Measurements from ENCODE around the gene IL17B. TPM values are rescaled to one million over a fixed set of nuclear protein-coding genes. Genes with fewer than 3 reads are reported as not detected.

Gene IL17B
- total RNA-seq, 1 experiment from 2014 or later: not detected

DNA sequence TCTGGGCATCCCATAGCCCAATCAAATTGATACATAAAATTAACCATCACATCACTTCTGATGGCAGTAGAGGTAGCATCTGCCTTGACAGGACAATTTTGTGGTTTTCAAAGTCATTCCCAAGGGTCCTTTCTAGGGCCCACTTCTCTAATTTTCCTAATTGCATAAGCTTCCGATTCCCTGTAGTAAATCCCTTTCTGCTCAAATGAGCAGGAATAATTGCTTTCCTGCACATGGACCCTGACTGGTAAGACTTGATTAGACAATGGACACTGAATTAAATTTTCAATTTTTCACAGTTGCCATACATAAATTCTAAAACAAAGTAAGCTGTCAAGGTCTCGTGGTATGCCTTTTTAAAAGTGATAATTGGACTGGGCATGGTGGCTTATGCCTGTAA, 22.0 kb upstream of the IL17B start:
- ATAC-seq (no peak), DNase-seq (ENCODE audit: low spot score) (no peak)
- H3K4me3 Mint-ChIP-seq: no peak overlapping the region
- no peak overlapping the region for H3K27ac Mint-ChIP-seq
- H3K9me3 Mint-ChIP-seq: no peaks in the 10 kb centered on the region
- H3K4me1 Mint-ChIP-seq: peaks cover 19% of the 10 kb centered on the region
- no peaks in the 10 kb centered on the region for H3K36me3 Mint-ChIP-seq
- TF ChIP-seq OVOL2 (CRISPR knock-in tag; IDR thresholded peaks at IDR 0.05; ENCODE audit: borderline replicate concordance) (no peak), ZNF396 (CRISPR knock-in tag; IDR thresholded peaks at IDR 0.05; ENCODE audit: borderline replicate concordance) (no peak), PRRX2 (CRISPR knock-in tag; IDR thresholded peaks at IDR 0.05) (no peak), CREM (CRISPR knock-in tag; IDR thresholded peaks at IDR 0.05) (no peak), ZNF671 (CRISPR knock-in tag; IDR thresholded peaks at IDR 0.05) (no peak), ZNF219 (CRISPR knock-in tag; IDR thresholded peaks at IDR 0.05; ENCODE audit: borderline replicate concordance) (no peak), ZNF423 (CRISPR knock-in tag; IDR thresholded peaks at IDR 0.05) (no peak), NR2C2 (CRISPR knock-in tag; IDR thresholded peaks at IDR 0.05) (no peak)
- TF ChIP-seq, protein P1, sequence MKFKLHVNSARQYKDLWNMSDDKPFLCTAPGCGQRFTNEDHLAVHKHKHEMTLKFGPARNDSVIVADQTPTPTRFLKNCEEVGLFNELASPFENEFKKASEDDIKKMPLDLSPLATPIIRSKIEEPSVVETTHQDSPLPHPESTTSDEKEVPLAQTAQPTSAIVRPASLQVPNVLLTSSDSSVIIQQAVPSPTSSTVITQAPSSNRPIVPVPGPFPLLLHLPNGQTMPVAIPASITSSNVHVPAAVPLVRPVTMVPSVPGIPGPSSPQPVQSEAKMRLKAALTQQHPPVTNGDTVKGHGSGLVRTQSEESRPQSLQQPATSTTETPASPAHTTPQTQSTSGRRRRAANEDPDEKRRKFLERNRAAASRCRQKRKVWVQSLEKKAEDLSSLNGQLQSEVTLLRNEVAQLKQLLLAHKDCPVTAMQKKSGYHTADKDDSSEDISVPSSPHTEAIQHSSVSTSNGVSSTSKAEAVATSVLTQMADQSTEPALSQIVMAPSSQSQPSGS (CRISPR knock-in tag; IDR thresholded peaks at IDR 0.05; ENCODE audit: borderline replicate concordance, low read depth): no peak
- TF ChIP-seq, protein P2, sequence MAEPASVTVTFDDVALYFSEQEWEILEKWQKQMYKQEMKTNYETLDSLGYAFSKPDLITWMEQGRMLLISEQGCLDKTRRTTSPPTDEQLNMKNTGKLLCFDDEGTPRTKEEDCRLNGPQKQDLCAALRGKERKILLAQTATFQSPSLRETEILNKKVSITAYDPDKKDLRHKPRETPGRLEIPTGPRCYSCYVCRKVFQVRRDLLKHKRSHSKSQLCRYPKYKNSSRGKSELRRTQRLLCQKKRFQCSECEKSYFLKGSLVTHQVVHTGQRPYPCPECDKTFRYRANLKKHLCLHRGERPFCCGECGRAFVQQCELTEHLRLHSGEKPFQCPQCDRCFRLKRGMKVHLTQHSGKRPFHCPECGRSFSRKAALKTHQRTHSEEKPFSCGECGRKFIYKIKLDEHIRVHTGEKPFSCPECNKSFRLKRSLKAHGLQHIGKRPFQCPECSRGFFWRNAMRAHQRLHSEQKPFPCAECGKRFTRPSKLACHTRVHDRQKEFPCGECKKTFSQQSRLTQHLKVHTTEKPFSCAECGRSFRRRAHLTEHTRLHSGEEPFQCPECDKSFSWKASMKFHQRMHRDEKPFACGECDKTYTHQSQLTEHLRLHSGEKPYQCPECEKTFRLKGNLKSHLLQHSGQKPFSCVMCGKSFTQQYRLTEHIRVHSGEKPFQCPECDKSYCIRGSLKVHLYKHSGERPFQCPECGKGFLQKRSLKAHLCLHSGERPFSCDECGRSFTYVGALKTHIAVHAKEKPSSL (CRISPR knock-in tag; conservative IDR thresholded peaks at IDR 0.05): no peak
- TF ChIP-seq, protein P3, sequence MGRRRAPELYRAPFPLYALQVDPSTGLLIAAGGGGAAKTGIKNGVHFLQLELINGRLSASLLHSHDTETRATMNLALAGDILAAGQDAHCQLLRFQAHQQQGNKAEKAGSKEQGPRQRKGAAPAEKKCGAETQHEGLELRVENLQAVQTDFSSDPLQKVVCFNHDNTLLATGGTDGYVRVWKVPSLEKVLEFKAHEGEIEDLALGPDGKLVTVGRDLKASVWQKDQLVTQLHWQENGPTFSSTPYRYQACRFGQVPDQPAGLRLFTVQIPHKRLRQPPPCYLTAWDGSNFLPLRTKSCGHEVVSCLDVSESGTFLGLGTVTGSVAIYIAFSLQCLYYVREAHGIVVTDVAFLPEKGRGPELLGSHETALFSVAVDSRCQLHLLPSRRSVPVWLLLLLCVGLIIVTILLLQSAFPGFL (CRISPR knock-in tag; IDR thresholded peaks at IDR 0.05; ENCODE audit: borderline replicate concordance): no peak
- TF ChIP-seq, protein P4, sequence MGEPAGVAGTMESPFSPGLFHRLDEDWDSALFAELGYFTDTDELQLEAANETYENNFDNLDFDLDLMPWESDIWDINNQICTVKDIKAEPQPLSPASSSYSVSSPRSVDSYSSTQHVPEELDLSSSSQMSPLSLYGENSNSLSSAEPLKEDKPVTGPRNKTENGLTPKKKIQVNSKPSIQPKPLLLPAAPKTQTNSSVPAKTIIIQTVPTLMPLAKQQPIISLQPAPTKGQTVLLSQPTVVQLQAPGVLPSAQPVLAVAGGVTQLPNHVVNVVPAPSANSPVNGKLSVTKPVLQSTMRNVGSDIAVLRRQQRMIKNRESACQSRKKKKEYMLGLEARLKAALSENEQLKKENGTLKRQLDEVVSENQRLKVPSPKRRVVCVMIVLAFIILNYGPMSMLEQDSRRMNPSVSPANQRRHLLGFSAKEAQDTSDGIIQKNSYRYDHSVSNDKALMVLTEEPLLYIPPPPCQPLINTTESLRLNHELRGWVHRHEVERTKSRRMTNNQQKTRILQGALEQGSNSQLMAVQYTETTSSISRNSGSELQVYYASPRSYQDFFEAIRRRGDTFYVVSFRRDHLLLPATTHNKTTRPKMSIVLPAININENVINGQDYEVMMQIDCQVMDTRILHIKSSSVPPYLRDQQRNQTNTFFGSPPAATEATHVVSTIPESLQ (CRISPR knock-in tag; IDR thresholded peaks at IDR 0.05): no peak
- ChIA-PET CTCF (interaction anchor here (1.8 to 1.9 kb wide), 2 partner anchors 19 to 29 kb away, joined by 6 to 12 read pairs; no protein-coding TSS in a partner anchor), POLR2A (no interaction called here)
- no peaks in the 10 kb centered on the region; the same call in 1 of the 2 replicates for H3K27me3 Mint-ChIP-seq (ENCODE audit: low read depth)

DNA sequence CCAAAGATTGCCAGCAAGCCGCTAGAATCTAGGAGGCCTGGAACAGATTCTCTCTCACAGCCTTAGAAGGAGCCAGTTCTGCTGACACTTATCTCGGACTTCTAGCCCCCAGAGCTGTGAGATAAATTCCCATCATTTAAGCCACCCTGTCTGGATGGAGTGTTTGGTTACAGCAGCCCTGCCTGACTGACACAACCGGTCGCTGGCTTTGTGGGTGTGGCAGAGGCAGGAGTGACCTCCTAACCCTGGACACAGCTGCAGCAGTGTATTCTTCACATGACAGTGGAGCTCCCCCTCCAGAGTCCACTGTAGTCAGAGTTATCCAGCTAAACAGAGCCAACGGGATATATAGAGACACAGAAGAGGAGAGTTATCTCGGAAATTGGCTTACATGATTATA, 21.2 kb upstream of the IL17B start:
- Mint-ChIP-seq H3K4me3 (no peak overlapping the region), H3K9me3 (no peaks in the 10 kb centered on the region), H3K27ac (no peak overlapping the region), H3K36me3 (no peaks in the 10 kb centered on the region), H3K27me3 (ENCODE audit: low read depth) (no peaks in the 10 kb centered on the region; the same call in 1 of the 2 replicates), H3K4me1 (peaks cover 13% of the 10 kb centered on the region)
- ChIA-PET POLR2A (no interaction called here), CTCF (interaction anchor here (0.6 to 1.9 kb wide), 6 partner anchors 19 to 118 kb away, joined by 3 to 12 read pairs (median 6); no protein-coding TSS in a partner anchor)
- TF ChIP-seq, protein P4 (CRISPR knock-in tag; IDR thresholded peaks at IDR 0.05): no peak
- no peak for TF ChIP-seq ZNF263 (CRISPR knock-in tag; IDR thresholded peaks at IDR 0.05; ENCODE audit: low read depth)
- no peak for TF ChIP-seq ZNF232 (CRISPR knock-in tag; IDR thresholded peaks at IDR 0.05)
- TF ChIP-seq, protein P5, sequence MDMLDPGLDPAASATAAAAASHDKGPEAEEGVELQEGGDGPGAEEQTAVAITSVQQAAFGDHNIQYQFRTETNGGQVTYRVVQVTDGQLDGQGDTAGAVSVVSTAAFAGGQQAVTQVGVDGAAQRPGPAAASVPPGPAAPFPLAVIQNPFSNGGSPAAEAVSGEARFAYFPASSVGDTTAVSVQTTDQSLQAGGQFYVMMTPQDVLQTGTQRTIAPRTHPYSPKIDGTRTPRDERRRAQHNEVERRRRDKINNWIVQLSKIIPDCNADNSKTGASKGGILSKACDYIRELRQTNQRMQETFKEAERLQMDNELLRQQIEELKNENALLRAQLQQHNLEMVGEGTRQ (CRISPR knock-in tag; IDR thresholded peaks at IDR 0.05): no peak
- no peak for TF ChIP-seq EMX1 (CRISPR knock-in tag; IDR thresholded peaks at IDR 0.05)
- no peak for TF ChIP-seq TEAD1 (CRISPR knock-in tag; IDR thresholded peaks at IDR 0.05)
- no peak for TF ChIP-seq TP53 (CRISPR knock-in tag; IDR thresholded peaks at IDR 0.05)
- TF ChIP-seq NR3C1 (CRISPR knock-in tag; conservative IDR thresholded peaks at IDR 0.05; ENCODE audit: low read depth): no peak
- TF ChIP-seq, protein P3 (CRISPR knock-in tag; IDR thresholded peaks at IDR 0.05; ENCODE audit: borderline replicate concordance): no peak
- TF ChIP-seq TEAD4 (CRISPR knock-in tag; IDR thresholded peaks at IDR 0.05): no peak
- ATAC-seq (no peak), DNase-seq (ENCODE audit: low spot score) (no peak)
